HCT116 (cell line): ENCODE results near the gene SFXN5. TPM values are rescaled to one million over a fixed set of nuclear protein-coding genes. Genes with fewer than 3 reads are reported as not detected.

Experiments
- ATAC-seq: fragments of 200-7000 bp; cut with Tn5 transposase; 2 replicates; pipeline ENCODE4 v1.9.1; 2020; ENCODE audit warnings: mild to moderate bottlenecking, moderate library complexity
- BruUV-seq: library from RNA; stranded (reverse); fragments of 400-500 nt; replicated peaks from 2 replicates; lab custom pipeline; 2021; lab: Mats Ljungman, UMichigan
- CTCF ChIA-PET: fragments of 300-600 bp; sonication (Branson Sonifier 250); formaldehyde crosslinking; loops from one replicate; lab custom pipeline; 2021; ENCODE audit warnings: antibody characterized with exemption; lab: Charles Lee
- POLR2A ChIA-PET: fragments of 300-600, 350-600 bp; sonication (Branson Sonifier 250); formaldehyde crosslinking; loops from one replicate; lab custom pipeline; 2021; ENCODE audit warnings: antibody characterized with exemption; lab: Charles Lee
- RAD21 ChIA-PET, 2 experiments: fragments of 300-600 bp; sonication (Branson Sonifier 250); formaldehyde crosslinking; loops; one replicate each; lab custom pipeline; 2023; ENCODE audit warnings: low total read pairs in 2 of 2; ENCODE audit not compliant: uncharacterized antibody in 2 of 2, unreplicated experiment in 2 of 2, low non-redundant PET in 1 of 2; lab: Charles Lee
- DNase-seq: peaks from one replicate; pipeline ENCODE4 v3.0.0-alpha.2; 2010; ENCODE audit warnings: low read depth, low spot score
- H2AFZ ChIP-seq: fragments of 200-600 bp; shearing (Covaris generic), sonication (generic); 2 replicates; pipeline ENCODE4 v1.6.1; 2017; ENCODE audit warnings: low read depth, mixed run types, mixed read lengths, antibody characterized with exemption, low read length; ENCODE audit not compliant: poor library complexity, severe bottlenecking
- H3K27ac ChIP-seq: 2 replicates; pipeline ENCODE4 v1.5.1; 2012; ENCODE audit warnings: low read depth, low read length
- H3K27me3 ChIP-seq: fragments of 200-600 bp; sonication (generic); 2 replicates; pipeline ENCODE4 v1.6.1; 2016; ENCODE audit warnings: mixed run types, low read length, mixed read lengths; ENCODE audit not compliant: insufficient read depth
- H3K36me3 ChIP-seq, 2 experiments: fragments of 200-500 bp in 1 of 2; fragments of 200-600 bp in 1 of 2; sonication (Bioruptor generic) in 1 of 2; sonication (generic) in 1 of 2; 2 replicates each; pipeline versions ENCODE4 v1.5.1 to v1.6.1; 2014 to 2016; ENCODE audit warnings: low read length in 2 of 2, inconsistent platforms in 1 of 2, mixed read lengths in 1 of 2, mixed run types in 1 of 2; ENCODE audit not compliant: insufficient read depth in 2 of 2, control insufficient read depth in 1 of 2
- H3K4me1 ChIP-seq, 2 experiments: fragments of 200-600 bp in 1 of 2; sonication (generic) in 1 of 2; 2 replicates each; pipeline versions ENCODE4 v1.5.1 to v1.6.1; 2012 to 2017; ENCODE audit warnings: low read length in 2 of 2, inconsistent platforms in 1 of 2, mild to moderate bottlenecking in 1 of 2, mixed read lengths in 1 of 2, mixed run types in 1 of 2, moderate library complexity in 1 of 2; ENCODE audit not compliant: insufficient read depth in 2 of 2, control insufficient read depth in 1 of 2
- H3K4me2 ChIP-seq: fragments of 200-600 bp; sonication (generic); 2 replicates; pipeline ENCODE4 v1.6.1; 2017; ENCODE audit warnings: mixed run types, low read length, mixed read lengths
- H3K4me3 ChIP-seq, 2 experiments: fragments of 200-600 bp in 1 of 2; sonication (generic) in 1 of 2; replicated peaks in 1 of 2; 2 replicates each; pipeline ENCODE4 v1.5.1; 2011 to 2016; ENCODE audit warnings: low read length in 2 of 2, control low read depth in 1 of 2, low read depth in 1 of 2, mild to moderate bottlenecking in 1 of 2, mixed read lengths in 1 of 2, mixed run types in 1 of 2
- H3K79me2 ChIP-seq: fragments of 200-600 bp; sonication (generic); 2 replicates; pipeline ENCODE4 v1.6.1; 2017; ENCODE audit warnings: mild to moderate bottlenecking, mixed run types, low read length, moderate library complexity, mixed read lengths; ENCODE audit not compliant: insufficient read depth
- H3K9ac ChIP-seq: fragments of 200-600 bp; sonication (generic); 2 replicates; pipeline ENCODE4 v1.6.1; 2016; ENCODE audit warnings: low read length, mixed read lengths
- H3K9me2 ChIP-seq: fragments of 200-600 bp; sonication (generic), shearing (Covaris generic); 2 replicates; pipeline ENCODE4 v1.6.1; 2017; ENCODE audit warnings: mixed run types, mild to moderate bottlenecking, moderate library complexity; ENCODE audit not compliant: insufficient read depth
- H3K9me3 ChIP-seq, 2 experiments: fragments of 200-500 bp in 1 of 2; fragments of 200-600 bp in 1 of 2; sonication (Bioruptor generic) in 1 of 2; sonication (generic) in 1 of 2; 2 replicates each; pipeline ENCODE4 v1.6.1; 2014 to 2017; ENCODE audit warnings: low read length in 2 of 2, mixed read lengths in 2 of 2, inconsistent platforms in 1 of 2, low read depth in 1 of 2, mild to moderate bottlenecking in 1 of 2, mixed run types in 1 of 2, moderate library complexity in 1 of 2; ENCODE audit not compliant: control insufficient read depth in 1 of 2, insufficient read depth in 1 of 2
- H4K20me1 ChIP-seq: fragments of 200-600 bp; sonication (generic), shearing (Covaris generic); 2 replicates; pipeline ENCODE4 v1.6.1; 2017; ENCODE audit warnings: mixed run types, mild to moderate bottlenecking, moderate library complexity; ENCODE audit not compliant: insufficient read depth
- ATF3 ChIP-seq: IDR thresholded peaks from 2 replicates; pipeline ENCODE4 v1.6.1; 2012
- CEBPB ChIP-seq: IDR thresholded peaks from 2 replicates; pipeline ENCODE4 v1.6.1; 2012; ENCODE audit warnings: low read depth
- EGR1 ChIP-seq: IDR thresholded peaks from 2 replicates; pipeline ENCODE4 v1.6.1; 2012; ENCODE audit warnings: low read depth
- EZH2 ChIP-seq: fragments of 200-600 bp; sonication (generic); IDR thresholded peaks from 2 replicates; pipeline ENCODE4 v1.6.1; 2017; ENCODE audit warnings: antibody characterized with exemption, mixed run types
- EZH2phosphoT487 ChIP-seq: fragments of 200-600 bp; IDR thresholded peaks from 2 replicates; pipeline ENCODE4 v1.6.1; 2018; ENCODE audit warnings: antibody characterized with exemption, borderline replicate concordance
- FOSL1 ChIP-seq: IDR thresholded peaks from 2 replicates; pipeline ENCODE4 v1.6.1; 2012; ENCODE audit warnings: low read depth
- POLR2A ChIP-seq: IDR thresholded peaks from 2 replicates; pipeline ENCODE4 v1.7.0; 2011; ENCODE audit warnings: borderline replicate concordance; ENCODE audit not compliant: insufficient read depth, insufficient read length; ENCODE audit errors: extremely low read depth
- SP1 ChIP-seq: IDR thresholded peaks from 2 replicates; pipeline ENCODE4 v1.6.1; 2012; ENCODE audit warnings: low read depth
- TCF7L2 ChIP-seq: IDR thresholded peaks from 2 replicates; pipeline ENCODE4 v1.7.0; 2011; ENCODE audit warnings: borderline replicate concordance, inconsistent platforms; ENCODE audit not compliant: insufficient read depth, insufficient read length; ENCODE audit errors: extremely low read depth
- YY1 ChIP-seq: IDR thresholded peaks from 2 replicates; pipeline ENCODE4 v1.6.1; 2011; ENCODE audit warnings: low read length, low read depth, moderate library complexity, mild to moderate bottlenecking; ENCODE audit not compliant: insufficient replicate concordance; ENCODE audit errors: extremely low read depth
- ZFX ChIP-seq: fragments of 450-650 bp; IDR thresholded peaks from 2 replicates; pipeline ENCODE4 v1.6.1; 2017
- intact Hi-C: fragments of 100-400 bp; cut with micrococcal nuclease; formaldehyde crosslinking; loops from 2 replicates; pipeline ENCODE4 v1.10.0; 2022
- total RNA-seq: library from RNA; stranded (reverse); gene quantifications from one replicate; pipeline ENCODE4 v1.2.1, GENCODE V29; 2021; ENCODE audit not compliant: unreplicated experiment

The SFXN5 gene
- total RNA-seq, 1 experiment from 2014 or later: 10.0 TPM

GRCh38 chr2:73053316-73054114 is 18.0 kb downstream of the SFXN5 start:
- Histone ChIP-seq H4K20me1 (no peaks in the 10 kb centered on the region), H3K9me3 (peaks cover 0 to 4% of the 10 kb centered on the region in 2 experiments; a peak in 1 of 4 replicates), H3K4me2 (no peak overlapping the region), H2AFZ (no peak overlapping the region), H3K9ac (no peak overlapping the region), H3K4me1 (no peaks in the 10 kb centered on the region; a peak in 1 of 4 replicates), H3K79me2 (no peaks in the 10 kb centered on the region), H3K27me3 (no peaks in the 10 kb centered on the region), H3K9me2 (no peaks in the 10 kb centered on the region), H3K4me3 (no peak overlapping the region), H3K36me3 (peaks cover 0 to 11% of the 10 kb centered on the region in 2 experiments; a peak in 1 of 4 replicates), H3K27ac (no peak overlapping the region)
- TF ChIP-seq EZH2phosphoT487 (no peak), YY1 (no peak), CEBPB (no peak), SP1 (no peak), ATF3 (no peak), EGR1 (no peak), ZFX (no peak), POLR2A (no peak), FOSL1 (no peak), EZH2 (no peak), TCF7L2 (no peak)
- CTCF ChIA-PET: no interaction called here
- no peak for DNase-seq
- intact Hi-C loops: no loop called here
- no TSS peak for BruUV-seq
- POLR2A ChIA-PET: no interaction called here
- no peak for ATAC-seq
- RAD21 ChIA-PET: no interaction called here
